ENCODE measurements around the gene TEX26. TPM values are rescaled to one million over a fixed set of nuclear protein-coding genes. Genes with fewer than 3 reads are reported as not detected.

TEX26 gene
- polyA plus RNA-seq, 1 experiment = not detected

DNA sequence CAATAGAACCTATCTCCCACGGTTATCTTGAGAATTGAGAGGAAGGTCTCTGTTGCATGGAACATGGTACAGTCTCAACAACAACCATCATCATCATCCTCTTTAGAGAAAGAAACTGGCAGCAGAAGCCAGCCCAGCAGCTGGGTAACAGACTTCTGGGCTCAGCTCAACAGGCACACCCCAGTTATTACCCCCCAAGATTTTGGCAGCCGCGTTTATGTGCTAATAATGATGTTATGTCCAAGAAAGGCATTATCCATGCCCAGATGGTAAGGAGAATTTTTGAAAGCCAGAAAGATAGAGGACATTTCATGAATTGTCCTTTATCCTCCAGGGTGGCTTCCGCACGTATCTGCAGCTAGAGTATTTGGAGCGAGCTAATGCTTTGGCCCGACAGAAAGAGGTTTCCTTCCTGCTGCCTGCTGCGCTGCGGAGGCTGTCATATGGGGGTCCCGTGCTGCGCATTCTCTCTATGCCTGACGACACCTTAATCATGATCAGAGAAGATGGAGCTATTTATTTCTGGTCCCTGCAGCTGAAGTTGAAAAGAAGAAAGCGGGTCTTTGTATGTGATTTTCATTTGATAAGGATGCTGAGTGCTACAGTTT, 89.9 kb downstream of the TEX26 start:
- Histone ChIP-seq H3K4me3 (ENCODE audit: low read depth, low read length) (no peak overlapping the region), H3K36me3 (ENCODE audit: control insufficient read depth, insufficient read depth, low read length) (no peaks in the 10 kb centered on the region), H3K27me3 (ENCODE audit: control insufficient read depth, insufficient read depth, low read length) (peaks cover 6% of the 10 kb centered on the region)
- DNase-seq (ENCODE audit: low read depth) = no peak
- POLR2A ChIA-PET = no interaction called here
- TF ChIP-seq CTCF (IDR thresholded peaks at IDR 0.05; ENCODE audit: insufficient read depth, low read depth, low read length) = no peak
- CTCF ChIA-PET = interaction anchor here (1.0 to 2.0 kb wide), 4 partner anchors 11 to 34 kb away, joined by 3 to 8 read pairs (median 5); no protein-coding TSS in a partner anchor

DNA sequence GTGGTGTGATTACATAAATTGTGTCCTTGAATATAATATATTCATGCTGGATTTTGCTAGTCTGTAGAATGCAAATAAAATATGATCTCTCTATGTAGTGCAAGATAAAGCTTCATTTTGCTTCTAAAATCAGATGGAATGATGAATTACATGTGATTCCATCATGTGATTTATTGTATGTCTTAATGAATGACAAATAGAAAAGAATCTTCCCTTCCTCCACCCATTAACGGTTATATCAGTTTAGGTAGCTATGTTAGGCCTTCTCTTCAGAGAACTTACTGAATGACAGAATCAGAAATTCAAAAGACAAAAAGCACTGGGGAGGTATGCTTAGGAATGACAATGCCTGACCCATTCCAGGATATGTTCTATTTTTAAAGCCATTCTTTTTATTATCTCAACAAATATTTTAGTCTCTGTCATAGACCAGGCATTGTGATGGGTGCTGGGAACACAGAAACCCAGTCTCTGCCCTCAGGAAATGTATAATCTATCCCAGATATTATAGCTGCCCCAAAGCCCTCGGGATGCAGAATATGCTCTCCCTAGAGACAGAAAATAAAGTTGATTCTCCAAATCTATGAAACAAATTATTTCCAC, 90.6 kb downstream of the TEX26 start:
- no peaks in the 10 kb centered on the region for H3K36me3 ChIP-seq (ENCODE audit: control insufficient read depth, insufficient read depth, low read length)
- peaks cover 3% of the 10 kb centered on the region for H3K27me3 ChIP-seq (ENCODE audit: control insufficient read depth, insufficient read depth, low read length)
- ChIA-PET CTCF (interaction anchor here (0.9 to 2.0 kb wide), 4 partner anchors 11 to 28 kb away, joined by 3 to 8 read pairs (median 4); no protein-coding TSS in a partner anchor), POLR2A (no interaction called here)
- TF ChIP-seq CTCF (IDR thresholded peaks at IDR 0.05; ENCODE audit: insufficient read depth, low read depth, low read length) = no peak
- DNase-seq (ENCODE audit: low read depth) = no peak
- no peak overlapping the region for H3K4me3 ChIP-seq (ENCODE audit: low read depth, low read length)

Other genes starting within 250 kb of the TEX26 start
- gene ALOX5AP, start 197.1 kb upstream of the TEX26 start, polyA plus RNA-seq (2011; rRNA removed) = 0.11 and 0.40 TPM in 2 replicates
- gene MEDAG, start 26.4 kb upstream of the TEX26 start, polyA plus RNA-seq (2011; rRNA removed) = 0.87 and 0.97 TPM in 2 replicates
- gene HSPH1, start 229.2 kb downstream of the TEX26 start, polyA plus RNA-seq (2011; rRNA removed) = 15.0 and 30.2 TPM in 2 replicates

All from BJ (cell line).